ENCODE results near the gene RAB13. TPM values are rescaled to one million over a fixed set of nuclear protein-coding genes. Genes with fewer than 3 reads are reported as not detected.

Gene RAB13
- total and polyA plus RNA-seq, 2 of the 13 experiments (the other 11 are each of a cell fraction or from before 2014, with no cell fraction given), result 15.9 to 24.7 TPM

DNA sequence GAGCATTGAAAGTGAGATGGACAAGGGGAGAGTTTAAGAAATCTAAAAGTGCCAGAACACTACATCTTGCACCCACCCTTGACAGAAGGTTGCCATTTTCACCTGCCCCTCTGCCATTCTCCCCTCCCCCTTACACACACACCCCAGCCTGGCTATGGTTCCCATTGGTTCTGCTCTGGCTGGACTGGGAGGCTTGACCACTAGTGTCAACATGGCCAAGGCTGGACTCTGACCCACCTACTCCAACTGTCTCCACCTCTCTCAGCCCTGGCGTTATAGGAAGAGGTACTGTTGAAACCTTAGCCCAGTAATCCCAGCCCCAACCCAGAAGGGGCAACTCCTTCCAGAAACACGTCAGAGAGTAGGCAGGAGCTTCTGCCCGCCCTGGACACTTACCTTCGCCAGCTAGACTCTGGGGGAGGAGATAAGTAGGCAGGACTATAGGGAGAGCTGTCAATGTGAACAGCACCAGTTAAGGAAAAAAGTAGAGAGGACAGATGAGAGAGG lies 32.2 kb downstream of the RAB13 start (continued):
- TF ChIP-seq, protein P1, sequence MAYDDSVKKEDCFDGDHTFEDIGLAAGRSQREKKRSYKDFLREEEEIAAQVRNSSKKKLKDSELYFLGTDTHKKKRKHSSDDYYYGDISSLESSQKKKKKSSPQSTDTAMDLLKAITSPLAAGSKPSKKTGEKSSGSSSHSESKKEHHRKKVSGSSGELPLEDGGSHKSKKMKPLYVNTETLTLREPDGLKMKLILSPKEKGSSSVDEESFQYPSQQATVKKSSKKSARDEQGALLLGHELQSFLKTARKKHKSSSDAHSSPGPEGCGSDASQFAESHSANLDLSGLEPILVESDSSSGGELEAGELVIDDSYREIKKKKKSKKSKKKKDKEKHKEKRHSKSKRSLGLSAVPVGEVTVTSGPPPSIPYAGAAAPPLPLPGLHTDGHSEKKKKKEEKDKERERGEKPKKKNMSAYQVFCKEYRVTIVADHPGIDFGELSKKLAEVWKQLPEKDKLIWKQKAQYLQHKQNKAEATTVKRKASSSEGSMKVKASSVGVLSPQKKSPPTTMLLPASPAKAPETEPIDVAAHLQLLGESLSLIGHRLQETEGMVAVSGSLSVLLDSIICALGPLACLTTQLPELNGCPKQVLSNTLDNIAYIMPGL (CRISPR knock-in tag; IDR thresholded peaks at IDR 0.05; ENCODE audit: borderline replicate concordance in 1 of 2, low read depth in 1 of 2), result 0 out of 4 replicates have a peak, but pooled peaks of 1 of the 2 experiments have one; percentile 41
- TF ChIP-seq, protein P2, sequence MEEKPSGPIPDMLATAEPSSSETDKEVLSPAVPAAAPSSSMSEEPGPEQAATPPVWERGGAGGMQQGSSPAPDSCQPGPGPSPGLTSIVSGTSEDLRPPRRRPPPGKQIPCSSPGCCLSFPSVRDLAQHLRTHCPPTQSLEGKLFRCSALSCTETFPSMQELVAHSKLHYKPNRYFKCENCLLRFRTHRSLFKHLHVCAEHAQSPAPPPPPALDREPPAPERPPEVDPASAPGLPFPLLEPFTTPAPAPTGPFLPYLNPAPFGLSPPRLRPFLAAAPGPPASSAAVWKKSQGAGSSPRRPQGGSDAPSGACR (CRISPR knock-in tag; IDR thresholded peaks at IDR 0.05), result no peak
- no peak for TF ChIP-seq NFE2 (CRISPR knock-in tag; IDR thresholded peaks at IDR 0.05)

DNA sequence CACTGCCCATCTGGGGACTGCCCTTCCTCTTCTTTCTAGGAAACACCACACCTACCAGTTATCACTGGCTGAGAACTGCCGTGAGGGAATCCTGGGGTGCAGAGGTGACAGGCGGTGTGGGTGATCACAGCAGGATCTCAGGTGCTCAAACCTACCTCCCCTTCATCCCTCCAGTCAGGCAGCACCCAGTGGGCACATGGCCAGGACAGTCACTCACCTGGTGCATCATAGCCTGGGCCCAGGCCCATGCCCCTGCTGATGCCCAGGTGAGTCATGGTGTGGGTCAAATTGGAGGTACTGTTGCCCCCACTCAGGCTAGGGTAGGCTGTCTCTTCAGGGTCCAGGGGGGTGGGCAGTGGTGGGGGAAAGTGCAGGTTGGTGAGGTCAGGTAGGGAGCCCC lies 34.3 kb downstream of the RAB13 start:
- Histone ChIP-seq H2AFZ (ENCODE audit: low read length) (no peak overlapping the region), H3K27me3 (ENCODE audit: control insufficient read depth in 1 of 2, insufficient read depth in 2 of 2, low read length in 2 of 2) (no peaks in the 10 kb centered on the region), H3K4me3 (replicated peaks in 1 of 3; ENCODE audit: insufficient read depth in 1 of 3, low read depth in 2 of 3, low read length in 3 of 3) (no peak overlapping the region), H3K9ac (ENCODE audit: insufficient read depth, low read depth, low read length) (no peak overlapping the region), H3K9me3 (ENCODE audit: low read length) (no peaks in the 10 kb centered on the region), H3K79me2 (ENCODE audit: insufficient read depth, low read length) (peaks cover 27% of the 10 kb centered on the region), H3K27ac (ENCODE audit: extremely low read length, insufficient read depth, low read length) (no peak overlapping the region), H3K4me1 (ENCODE audit: insufficient read depth, low read length) (peaks cover 43% of the 10 kb centered on the region), H4K20me1 (ENCODE audit: insufficient read depth, low read length) (peaks cover 7% of the 10 kb centered on the region; the same call in 1 of the 2 replicates), H3K36me3 (replicated peaks in 1 of 2; ENCODE audit: control insufficient read depth in 1 of 2, insufficient read depth in 2 of 2, low read length in 2 of 2) (peaks cover 18 to 53% of the 10 kb centered on the region in 2 experiments), H3K4me2 (ENCODE audit: low read depth, low read length) (no peak overlapping the region)
- BruUV-seq (replicated peaks), result no TSS peak
- FAIRE-seq (no peak), DNase-seq (ENCODE audit: low spot score) (no peak), ATAC-seq (no peak)
- intact Hi-C loops (cut with micrococcal nuclease; ENCODE audit: unreplicated experiment), result no loop called here
- ChIA-PET CTCF (ENCODE audit: low intra/inter-chr PET ratio, low total read pairs) (no interaction called here), POLR2A (no interaction called here)
- WGBS (ENCODE audit: low lambda C conversion rate), result 100% methylated on average over 2 of the region's 2 CpGs
- no peak for TF ChIP-seq NR2F2 (IDR thresholded peaks at IDR 0.05; ENCODE audit: borderline replicate concordance, low read depth)
- no peak for TF ChIP-seq ZNF180 (CRISPR knock-in tag; IDR thresholded peaks at IDR 0.05; ENCODE audit: borderline replicate concordance, low read depth)
- no peak for TF ChIP-seq SYNCRIP (IDR thresholded peaks at IDR 0.05; ENCODE audit: insufficient read depth, low read depth, low read length)
- TF ChIP-seq GLI4 (CRISPR knock-in tag; IDR thresholded peaks at IDR 0.05; ENCODE audit: borderline replicate concordance), result no peak
- no peak for TF ChIP-seq CBX5 (CRISPR knock-in tag; IDR thresholded peaks at IDR 0.05; ENCODE audit: borderline replicate concordance)
- no peak for TF ChIP-seq ZNF549 (CRISPR knock-in tag; IDR thresholded peaks at IDR 0.05)
- TF ChIP-seq, protein P3, sequence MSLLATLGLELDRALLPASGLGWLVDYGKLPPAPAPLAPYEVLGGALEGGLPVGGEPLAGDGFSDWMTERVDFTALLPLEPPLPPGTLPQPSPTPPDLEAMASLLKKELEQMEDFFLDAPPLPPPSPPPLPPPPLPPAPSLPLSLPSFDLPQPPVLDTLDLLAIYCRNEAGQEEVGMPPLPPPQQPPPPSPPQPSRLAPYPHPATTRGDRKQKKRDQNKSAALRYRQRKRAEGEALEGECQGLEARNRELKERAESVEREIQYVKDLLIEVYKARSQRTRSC (CRISPR knock-in tag; IDR thresholded peaks at IDR 0.05; ENCODE audit: low read depth), result no peak
- TF ChIP-seq, protein P4, sequence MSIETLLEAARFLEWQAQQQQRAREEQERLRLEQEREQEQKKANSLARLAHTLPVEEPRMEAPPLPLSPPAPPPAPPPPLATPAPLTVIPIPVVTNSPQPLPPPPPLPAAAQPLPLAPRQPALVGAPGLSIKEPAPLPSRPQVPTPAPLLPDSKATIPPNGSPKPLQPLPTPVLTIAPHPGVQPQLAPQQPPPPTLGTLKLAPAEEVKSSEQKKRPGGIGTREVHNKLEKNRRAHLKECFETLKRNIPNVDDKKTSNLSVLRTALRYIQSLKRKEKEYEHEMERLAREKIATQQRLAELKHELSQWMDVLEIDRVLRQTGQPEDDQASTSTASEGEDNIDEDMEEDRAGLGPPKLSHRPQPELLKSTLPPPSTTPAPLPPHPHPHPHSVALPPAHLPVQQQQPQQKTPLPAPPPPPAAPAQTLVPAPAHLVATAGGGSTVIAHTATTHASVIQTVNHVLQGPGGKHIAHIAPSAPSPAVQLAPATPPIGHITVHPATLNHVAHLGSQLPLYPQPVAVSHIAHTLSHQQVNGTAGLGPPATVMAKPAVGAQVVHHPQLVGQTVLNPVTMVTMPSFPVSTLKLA (IDR thresholded peaks at IDR 0.05), result no peak
- TF ChIP-seq MBNL3 (CRISPR knock-in tag; conservative IDR thresholded peaks at IDR 0.05), result no peak
- TF ChIP-seq WIZ (CRISPR knock-in tag; IDR thresholded peaks at IDR 0.05), result no peak
- in situ Hi-C loops (cut with HindIII; ENCODE audit: extremely low pct_ligation_motif_present, low pct_unique_long_range_greater_than_20kb), result no loop called here
